Bronchial epithelial cell (primary cell): ENCODE measurements around the gene AP3B1. TPM values are rescaled to one million over a fixed set of nuclear protein-coding genes. Genes with fewer than 3 reads are reported as not detected.
A peak's percentile ranks its signal among the peaks of the same experiment; 100 is the strongest.

ENCODE experiments used
- DNase-seq: peaks from one replicate; pipeline ENCODE4 v3.0.0-alpha.2; 2010; ENCODE audit warnings: low read depth
- FAIRE-seq: peaks from 2 replicates; lab custom pipeline; 2011; peaks lifted over from hg19 to GRCh38; lab: Jason Lieb, UNC
- H3K27me3 ChIP-seq: 2 replicates; pipeline ENCODE4 v1.5.1; 2011; ENCODE audit warnings: low read length; ENCODE audit not compliant: control insufficient read depth, insufficient read depth
- H3K36me3 ChIP-seq: 2 replicates; pipeline ENCODE4 v1.5.1; 2011; ENCODE audit warnings: low read length; ENCODE audit not compliant: control insufficient read depth, insufficient read depth
- H3K4me3 ChIP-seq: 2 replicates; pipeline ENCODE4 v1.5.1; 2011; ENCODE audit warnings: mild to moderate bottlenecking, low read depth, low read length, control low read depth
- total RNA-seq: library from RNA; depleted of rRNA; stranded (reverse); fragments of >200 nt; gene quantifications from 2 replicates; pipeline ENCODE4 v1.2.1, GENCODE V29; 2014
- TF ChIP-seq, protein P1 (sequence below): IDR thresholded peaks from 2 replicates; pipeline ENCODE4 v1.5.1; 2011; ENCODE audit warnings: mild to moderate bottlenecking, moderate library complexity, low read length, control low read depth, inconsistent platforms; ENCODE audit not compliant: insufficient read depth, severe bottlenecking

Gene AP3B1
- total RNA-seq, 1 donor from 2014 or later: 27.4 TPM

- Histone ChIP-seq H3K36me3 (no peaks in the 10 kb centered on the region), H3K4me3 (no peak overlapping the region), H3K27me3 (no peaks in the 10 kb centered on the region)
- DNase-seq (no peak), FAIRE-seq (no peak)
- TF ChIP-seq, protein P1, sequence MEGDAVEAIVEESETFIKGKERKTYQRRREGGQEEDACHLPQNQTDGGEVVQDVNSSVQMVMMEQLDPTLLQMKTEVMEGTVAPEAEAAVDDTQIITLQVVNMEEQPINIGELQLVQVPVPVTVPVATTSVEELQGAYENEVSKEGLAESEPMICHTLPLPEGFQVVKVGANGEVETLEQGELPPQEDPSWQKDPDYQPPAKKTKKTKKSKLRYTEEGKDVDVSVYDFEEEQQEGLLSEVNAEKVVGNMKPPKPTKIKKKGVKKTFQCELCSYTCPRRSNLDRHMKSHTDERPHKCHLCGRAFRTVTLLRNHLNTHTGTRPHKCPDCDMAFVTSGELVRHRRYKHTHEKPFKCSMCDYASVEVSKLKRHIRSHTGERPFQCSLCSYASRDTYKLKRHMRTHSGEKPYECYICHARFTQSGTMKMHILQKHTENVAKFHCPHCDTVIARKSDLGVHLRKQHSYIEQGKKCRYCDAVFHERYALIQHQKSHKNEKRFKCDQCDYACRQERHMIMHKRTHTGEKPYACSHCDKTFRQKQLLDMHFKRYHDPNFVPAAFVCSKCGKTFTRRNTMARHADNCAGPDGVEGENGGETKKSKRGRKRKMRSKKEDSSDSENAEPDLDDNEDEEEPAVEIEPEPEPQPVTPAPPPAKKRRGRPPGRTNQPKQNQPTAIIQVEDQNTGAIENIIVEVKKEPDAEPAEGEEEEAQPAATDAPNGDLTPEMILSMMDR: no peak
Measured at GRCh38 chr5:78323241-78323640, 28.7 kb upstream of the AP3B1 start.

GRCh38 chr5:78320401-78320800 lies 25.9 kb upstream of the AP3B1 start:
- DNase-seq (peak; percentile 49), FAIRE-seq (no peak)
- H3K36me3 ChIP-seq: no peaks in the 10 kb centered on the region
- H3K4me3 ChIP-seq: no peak overlapping the region
- TF ChIP-seq, protein P1: peak; percentile 48
- no peaks in the 10 kb centered on the region for H3K27me3 ChIP-seq

- no peak overlapping the region for H3K4me3 ChIP-seq
- TF ChIP-seq, protein P1: no peak
- no peaks in the 10 kb centered on the region for H3K36me3 ChIP-seq
- H3K27me3 ChIP-seq: no peaks in the 10 kb centered on the region
- no peak for FAIRE-seq
- DNase-seq: no peak
Measured at GRCh38 chr5:78318337-78318736, 23.8 kb upstream of the AP3B1 start.

DNA sequence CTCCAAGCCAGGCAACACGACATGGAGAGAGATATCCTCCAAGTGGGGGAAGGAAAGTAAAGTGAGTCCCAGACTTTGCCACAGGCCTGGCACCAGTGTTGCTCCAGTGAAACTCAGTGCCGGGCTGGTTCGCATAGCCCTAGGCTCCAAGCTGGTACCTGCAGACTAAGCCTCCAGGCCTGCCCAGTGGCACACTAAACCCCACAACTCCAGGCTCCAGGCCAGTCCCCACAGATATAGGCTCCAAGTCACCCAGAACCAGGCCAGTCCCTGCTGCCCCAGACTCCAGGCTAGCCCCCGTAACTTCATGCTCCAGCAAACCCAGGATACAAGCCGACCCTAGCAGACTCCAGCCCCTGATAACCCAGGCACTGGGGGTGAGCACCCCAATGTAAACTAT lies 23.0 kb upstream of the AP3B1 start:
- no peaks in the 10 kb centered on the region for H3K27me3 ChIP-seq
- no peak for DNase-seq
- H3K36me3 ChIP-seq: no peaks in the 10 kb centered on the region
- H3K4me3 ChIP-seq: no peak overlapping the region
- FAIRE-seq: no peak
- TF ChIP-seq, protein P1: no peak

DNA sequence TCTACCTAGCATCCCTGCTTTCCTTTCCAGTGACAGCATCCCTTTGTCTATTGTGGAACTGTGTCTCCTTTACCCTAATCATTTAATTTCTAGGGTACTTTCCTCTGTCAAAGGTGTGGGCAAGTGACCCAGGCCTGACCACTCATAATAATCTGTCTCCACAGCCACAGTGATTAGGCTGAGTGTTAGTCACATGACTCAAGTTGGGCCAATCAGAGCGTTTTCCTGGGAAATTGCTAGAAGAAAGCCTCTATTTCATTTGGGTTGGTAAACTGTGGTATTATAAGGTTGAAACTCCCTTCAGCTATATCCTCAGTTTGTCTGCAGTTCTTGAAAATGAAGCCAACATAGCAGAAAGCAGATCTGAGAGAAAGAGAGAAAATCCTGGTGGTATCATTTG lies 14.2 kb upstream of the AP3B1 start:
- no peak overlapping the region for H3K4me3 ChIP-seq
- TF ChIP-seq, protein P1: no peak
- DNase-seq (no peak), FAIRE-seq (no peak)
- no peaks in the 10 kb centered on the region for H3K36me3 ChIP-seq
- H3K27me3 ChIP-seq: no peaks in the 10 kb centered on the region

DNA sequence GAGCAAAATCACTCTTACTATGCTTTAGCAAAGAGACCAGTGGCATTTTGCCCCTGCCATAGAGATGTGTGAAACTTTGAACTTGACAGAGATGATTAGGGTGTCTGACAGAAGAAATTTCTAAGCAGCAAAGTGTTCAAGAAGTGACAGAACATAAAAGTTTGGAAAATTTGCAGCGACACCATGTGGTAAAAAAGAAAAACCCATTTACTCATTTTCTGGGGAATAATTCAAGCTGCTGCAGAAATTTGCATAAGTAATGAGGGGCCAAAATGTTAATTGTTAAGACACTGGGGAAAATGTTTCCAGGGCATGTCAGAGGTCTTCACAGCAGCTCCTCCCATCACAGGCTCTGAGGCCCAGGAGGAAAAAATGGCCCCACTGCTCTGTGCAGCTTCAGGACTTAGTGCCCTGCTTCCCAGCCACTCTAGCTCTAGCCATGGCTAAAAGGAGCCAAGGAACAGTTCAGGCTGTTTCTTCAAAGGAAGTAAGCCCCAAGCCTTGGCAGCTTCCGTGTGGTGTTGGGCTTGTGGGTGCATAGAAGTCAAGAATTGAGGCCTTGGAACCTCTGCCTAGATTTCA lies 6.1 kb upstream of the AP3B1 start:
- TF ChIP-seq, protein P1: peak; percentile 30
- no peak for FAIRE-seq

More for the DNA sequence above, 6.1 kb upstream of the AP3B1 start:
- H3K4me3 ChIP-seq: no peak overlapping the region
- no peaks in the 10 kb centered on the region for H3K27me3 ChIP-seq
- no peaks in the 10 kb centered on the region for H3K36me3 ChIP-seq
- peak; percentile 25 for DNase-seq
